Kasumi-1 (cell line): Measurements from ENCODE around the gene CCT7.
"Not testable (repeated sequence)": the region's sequence is repeated elsewhere in the genome, so short reads cannot be mapped to it uniquely, and the experiment has no call there.

Source experiments
- DNase-seq, 2 experiments: peaks; one replicate each; lab custom pipeline; 2025; lab: John Stamatoyannopoulos, UW

Gene CCT7

GRCh38 chr2:73254343-73255006, 20.4 kb downstream of the CCT7 start:
- DNase-seq: no peak

DNA sequence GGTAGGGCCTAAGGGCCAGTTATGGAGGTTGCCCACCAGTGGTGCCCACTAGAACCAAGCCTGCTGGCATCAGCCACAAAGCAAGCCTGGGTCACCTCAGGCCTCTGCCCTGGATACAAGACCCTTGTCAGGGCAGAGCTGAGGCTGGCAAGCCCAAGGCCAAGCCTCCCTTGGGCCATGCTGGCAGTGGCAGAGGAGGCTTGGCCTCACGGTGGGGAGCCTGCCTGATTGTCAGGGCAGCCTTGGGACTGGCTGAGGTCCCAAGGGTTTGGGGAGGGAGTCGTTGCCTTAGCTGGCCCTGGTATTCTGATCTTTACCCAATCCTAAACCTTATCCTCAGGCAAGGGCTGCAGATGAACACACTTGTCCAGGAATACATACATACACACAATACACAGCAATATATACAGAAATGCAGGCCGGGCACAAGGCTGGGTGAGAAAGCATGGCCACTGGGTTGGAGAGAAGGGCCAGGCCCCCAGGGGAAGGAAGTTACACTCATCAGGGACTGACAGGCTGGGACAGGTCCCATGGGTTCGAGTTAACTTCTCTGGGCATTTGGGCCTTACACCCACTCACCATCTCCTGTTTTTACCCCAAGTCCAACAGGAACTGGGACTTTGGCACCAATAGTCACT, 21.0 kb downstream of the CCT7 start:
- DNase-seq: no peak

- DNase-seq: no peak
These were observed 22.0 kb downstream of the CCT7 start for GRCh38 chr2:73255907-73256617.

- no peak for DNase-seq
These were observed 22.5 kb downstream of the CCT7 start for GRCh38 chr2:73256618-73256922.

GRCh38 chr2:73257021-73257420, 22.9 kb downstream of the CCT7 start:
- DNase-seq: no peak

DNA sequence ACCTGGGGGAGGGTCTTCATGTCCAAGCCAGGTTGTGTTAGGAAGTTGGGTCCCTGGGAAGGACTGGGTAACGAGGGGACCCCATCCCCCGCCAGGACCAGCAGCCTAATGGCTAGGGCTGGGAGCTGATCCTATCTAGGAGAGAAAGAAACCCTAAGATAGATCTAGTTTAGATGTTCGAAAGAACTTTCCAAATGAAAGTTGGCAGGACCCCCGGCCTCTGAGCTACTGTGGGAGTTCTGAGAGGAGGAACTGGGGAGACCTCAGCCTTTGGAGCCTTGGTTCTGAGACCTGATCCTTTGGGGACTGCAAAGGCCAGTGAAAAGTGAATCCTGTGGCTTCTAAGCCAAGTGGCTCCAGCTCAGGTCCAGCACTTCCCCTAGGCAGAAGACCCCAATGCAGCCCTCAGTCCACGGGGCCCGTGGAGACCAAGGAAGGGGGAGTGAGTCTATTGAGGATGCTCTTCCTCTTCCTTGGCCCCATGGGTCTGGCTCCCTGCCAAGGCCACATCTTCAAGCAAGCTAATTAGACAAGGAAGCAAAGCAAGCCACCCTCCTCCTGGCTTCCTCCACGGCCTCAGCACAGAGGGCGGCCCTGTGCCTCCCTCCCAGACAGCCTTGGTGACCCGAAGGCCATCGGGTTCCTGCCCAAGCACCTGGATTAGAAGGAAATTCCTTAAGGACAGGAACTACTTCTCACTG, 23.5 kb downstream of the CCT7 start:
- peak; percentile 68 to 70 for DNase-seq

DNA sequence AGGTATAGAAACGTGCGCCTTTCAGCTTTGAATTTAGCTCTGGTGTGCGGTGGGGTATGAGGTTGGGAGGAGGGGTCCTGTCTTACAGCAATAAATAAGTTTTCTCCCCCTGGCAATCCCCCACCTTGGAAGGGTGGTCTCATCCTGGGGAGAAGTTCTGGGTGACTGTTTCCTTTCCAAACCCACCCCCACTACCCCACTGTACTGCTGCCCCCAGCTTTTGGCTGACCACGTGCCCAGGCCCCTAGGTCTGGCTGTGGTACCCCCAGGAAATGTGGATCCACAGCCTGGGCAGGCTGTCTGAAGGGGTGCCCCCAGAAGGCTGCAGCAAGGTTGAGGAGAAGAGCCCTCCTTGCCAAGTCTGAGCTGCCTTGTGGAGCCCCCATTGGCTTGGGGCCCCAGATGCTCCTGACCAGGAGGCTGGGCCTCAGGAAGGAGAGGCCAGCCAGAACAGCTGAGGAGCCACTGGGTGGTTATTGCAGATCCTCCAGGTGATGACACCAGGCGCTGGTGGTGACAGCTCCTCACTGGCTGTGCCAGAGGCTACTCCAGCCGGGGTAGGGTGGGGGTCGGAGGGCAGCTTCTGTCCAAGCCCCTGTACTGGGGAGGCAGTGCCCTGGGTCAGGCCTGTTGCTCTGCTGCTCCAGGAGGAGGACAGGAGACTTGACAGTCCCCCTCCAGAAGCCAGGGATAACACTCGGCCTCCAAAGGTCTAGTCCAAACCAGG, 24.2 kb downstream of the CCT7 start:
- no peak for DNase-seq

DNA sequence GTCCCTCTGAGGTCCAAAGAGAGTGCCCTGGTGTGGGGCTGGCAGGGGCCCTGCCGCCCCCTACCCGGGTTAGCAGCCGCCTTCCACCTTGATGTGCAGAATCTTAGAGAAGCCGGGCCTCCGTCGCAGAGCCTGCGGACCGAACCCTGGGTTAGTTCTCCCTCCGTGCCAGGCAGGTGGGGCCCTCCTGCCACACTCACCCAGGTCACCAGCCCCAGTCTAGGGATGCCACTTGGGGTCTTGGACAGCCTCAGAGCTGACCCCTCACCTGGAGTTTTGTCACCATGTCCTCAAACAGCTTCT, 24.8 kb downstream of the CCT7 start:
- DNase-seq: no peak

DNA sequence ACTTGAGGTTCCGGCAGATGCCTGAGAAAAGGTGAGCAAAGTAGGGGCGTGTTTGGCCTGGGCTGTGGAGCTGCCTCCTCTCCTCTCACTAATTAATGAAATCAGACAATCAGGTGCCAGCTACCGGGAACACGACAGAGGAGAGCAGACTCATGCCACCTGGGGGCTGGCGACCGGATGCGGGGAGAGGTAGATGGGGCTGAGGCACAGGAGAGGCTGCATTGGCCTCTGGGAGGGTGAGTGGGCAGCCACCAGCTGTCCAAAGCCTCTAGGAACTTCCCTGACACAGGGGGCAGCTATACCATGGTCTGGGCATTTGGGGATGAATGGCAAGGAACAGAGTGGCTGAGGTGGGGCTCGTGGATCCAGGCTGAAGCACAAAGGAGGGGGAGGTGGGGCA, 25.2 kb downstream of the CCT7 start:
- no peak for DNase-seq

GRCh38 chr2:73259704-73260337, 25.7 kb downstream of the CCT7 start:
- DNase-seq: no peak

- peak; percentile 72 to 77 for DNase-seq
These were observed 26.4 kb downstream of the CCT7 start for GRCh38 chr2:73260338-73260984.

GRCh38 chr2:73262108-73262651, 28.1 kb downstream of the CCT7 start:
- no peak for DNase-seq

GRCh38 chr2:73262691-73263429, 28.8 kb downstream of the CCT7 start:
- not testable (repeated sequence) for DNase-seq

GRCh38 chr2:73263540-73264331, 29.6 kb downstream of the CCT7 start:
- DNase-seq: no peak

DNA sequence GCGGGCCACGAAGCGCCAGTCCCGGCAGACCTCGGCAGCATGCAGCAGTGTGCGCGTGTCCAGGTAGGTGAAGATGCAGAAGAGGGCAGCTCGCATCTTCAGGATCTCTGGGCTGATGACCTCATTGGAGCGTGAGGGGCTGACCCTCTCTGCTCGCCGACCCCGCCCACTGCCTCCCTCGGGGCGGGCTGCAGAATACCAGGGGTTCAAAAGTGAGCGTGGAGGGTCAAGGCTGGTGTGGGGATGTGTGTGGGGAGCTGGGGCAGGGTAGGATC, 30.2 kb downstream of the CCT7 start:
- no peak for DNase-seq

- DNase-seq: no peak
These were observed 30.7 kb downstream of the CCT7 start for GRCh38 chr2:73264783-73265182.

DNA sequence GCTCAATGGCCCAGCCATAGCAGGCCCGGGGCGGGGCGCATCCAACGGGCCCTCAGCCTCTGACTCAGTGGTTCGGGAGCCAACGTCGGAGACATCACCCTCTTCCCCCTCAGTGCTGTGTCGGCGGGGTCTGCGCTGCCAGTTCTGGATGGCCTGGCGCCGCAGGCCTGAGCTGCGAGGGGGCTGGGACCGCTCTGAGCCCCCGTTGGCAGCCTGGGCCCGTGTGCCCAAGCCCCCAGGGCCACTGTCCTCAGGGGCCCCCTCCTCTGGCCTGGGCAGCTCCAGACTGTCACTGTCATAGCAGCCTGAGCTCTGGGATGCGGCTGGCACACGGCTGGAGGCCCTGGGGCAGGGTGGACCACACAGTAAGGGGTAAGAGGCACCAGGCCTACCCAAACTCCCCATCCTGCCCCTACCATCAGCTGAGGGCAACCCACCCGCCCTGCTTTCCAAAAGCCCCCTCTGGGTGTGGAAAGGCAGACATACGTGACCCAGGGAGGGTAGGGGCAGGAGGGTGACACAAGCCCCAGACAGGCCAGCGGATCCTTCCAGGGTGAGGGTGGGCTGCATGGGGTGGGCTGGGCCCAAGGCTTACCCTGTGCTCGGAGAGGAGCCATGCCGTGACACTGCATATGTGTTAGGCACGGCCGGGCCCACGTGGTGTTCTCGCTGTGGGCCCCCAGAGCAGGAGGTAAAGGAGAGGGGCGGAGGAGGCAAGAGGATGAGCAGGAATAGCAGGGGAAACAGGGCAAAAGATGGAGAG, 31.4 kb downstream of the CCT7 start:
- DNase-seq: no peak

- DNase-seq: no peak
These were observed 32.2 kb downstream of the CCT7 start for GRCh38 chr2:73266061-73266901.
